HEK293 (cell line): Measurements from ENCODE around the gene NCKAP5.

ENCODE experiments used
- CTCF ChIA-PET: fragments of 350-600 bp; formaldehyde crosslinking; extraction: SDS; loops from one replicate; lab custom pipeline; 2021; ENCODE audit warnings: antibody characterized with exemption; lab: Yijun Ruan, JAX
- POLR2A ChIA-PET: fragments of 300-600 bp; formaldehyde crosslinking; extraction: SDS; loops from one replicate; lab custom pipeline; 2020; ENCODE audit warnings: antibody characterized with exemption, inconsistent platforms; lab: Yijun Ruan, JAX
- H3K27ac ChIP-seq: fragments of 200-500 bp; sonication (Bioruptor generic); 2 replicates; pipeline ENCODE4 v1.5.1; 2014; ENCODE audit warnings: low read depth, low read length, control low read depth, inconsistent platforms; ENCODE audit errors: extremely low read depth
- H3K36me3 ChIP-seq, 2 experiments: fragments of 200-500 bp in 1 of 2; sonication (Bioruptor generic) in 1 of 2; 1 replicate in 1 of 2; 2 replicates in 1 of 2; pipeline ENCODE4 v1.5.1; 2014 to 2017; ENCODE audit warnings: inconsistent platforms in 2 of 2, low read length in 2 of 2; ENCODE audit not compliant: control insufficient read depth in 2 of 2, insufficient read depth in 1 of 2
- H3K4me1 ChIP-seq: fragments of 200-500 bp; sonication (Bioruptor generic); 2 replicates; pipeline ENCODE4 v1.5.1; 2014; ENCODE audit warnings: mild to moderate bottlenecking, low read length, inconsistent platforms; ENCODE audit not compliant: control insufficient read depth, insufficient read depth
- H3K4me3 ChIP-seq: 2 replicates; pipeline ENCODE4 v1.5.1; 2011; ENCODE audit warnings: low read depth, mild to moderate bottlenecking, control low read depth, low read length, moderate library complexity
- H3K9me3 ChIP-seq: fragments of 200-500 bp; sonication (Bioruptor generic); 2 replicates; pipeline ENCODE4 v1.5.1; 2014; ENCODE audit warnings: low read depth, low read length, inconsistent platforms; ENCODE audit not compliant: control insufficient read depth, insufficient read depth
- HOXC10 ChIP-seq: sonication (generic); formaldehyde crosslinking; IDR thresholded peaks from 2 replicates; pipeline ENCODE4 v1.8.1; 2023; ENCODE audit warnings: mild to moderate bottlenecking, missing genetic modification reagents
- KLF8 ChIP-seq: fragments of 450-650 bp; formaldehyde crosslinking; IDR thresholded peaks from 2 replicates; pipeline ENCODE4 v1.5.1; 2016; ENCODE audit warnings: missing biosample characterization, missing genetic modification characterization
- ZBTB21 ChIP-seq: fragments of 450-650 bp; formaldehyde crosslinking; IDR thresholded peaks from 2 replicates; pipeline ENCODE4 v1.5.1; 2017; ENCODE audit warnings: missing biosample characterization, missing genetic modification characterization
- ZBTB49 ChIP-seq: fragments of 450-650 bp; formaldehyde crosslinking; IDR thresholded peaks from 2 replicates; pipeline ENCODE4 v1.5.1; 2016; ENCODE audit warnings: missing biosample characterization, missing genetic modification characterization, low read depth
- ZFP69B ChIP-seq: fragments of 450-650 bp; formaldehyde crosslinking; IDR thresholded peaks from 2 replicates; pipeline ENCODE4 v1.5.1; 2016; ENCODE audit warnings: missing biosample characterization, missing genetic modification characterization
- ZNF157 ChIP-seq: fragments of 450-650 bp; formaldehyde crosslinking; IDR thresholded peaks from 2 replicates; pipeline ENCODE4 v1.5.1; 2016; ENCODE audit warnings: missing biosample characterization, missing genetic modification characterization
- ZNF202 ChIP-seq: fragments of 450-650 bp; formaldehyde crosslinking; IDR thresholded peaks from 2 replicates; pipeline ENCODE4 v1.5.1; 2016; ENCODE audit warnings: missing biosample characterization, missing genetic modification characterization, borderline replicate concordance
- ZNF223 ChIP-seq: fragments of 450-650 bp; formaldehyde crosslinking; IDR thresholded peaks from 2 replicates; pipeline ENCODE4 v1.5.1; 2016; ENCODE audit warnings: missing biosample characterization, missing genetic modification characterization
- ZNF302 ChIP-seq: fragments of 450-650 bp; formaldehyde crosslinking; IDR thresholded peaks from 2 replicates; pipeline ENCODE4 v1.5.1; 2016; ENCODE audit warnings: missing biosample characterization, missing genetic modification characterization, low read depth
- ZNF341 ChIP-seq: fragments of 450-650 bp; formaldehyde crosslinking; IDR thresholded peaks from 2 replicates; pipeline ENCODE4; 2016; ENCODE audit warnings: low read depth, missing biosample characterization, missing genetic modification characterization
- ZNF362 ChIP-seq: fragments of 450-650 bp; formaldehyde crosslinking; IDR thresholded peaks from 2 replicates; pipeline ENCODE4 v1.5.1; 2016; ENCODE audit warnings: missing biosample characterization, missing genetic modification characterization
- ZNF37A ChIP-seq: fragments of 450-650 bp; IDR thresholded peaks from 2 replicates; pipeline ENCODE4 v1.5.1; 2018; ENCODE audit warnings: missing biosample characterization, missing genetic modification characterization
- ZNF518A ChIP-seq: fragments of 450-650 bp; formaldehyde crosslinking; conservative IDR thresholded peaks from 2 replicates; pipeline ENCODE4 v1.5.1; 2016; ENCODE audit warnings: low read depth, missing biosample characterization, missing genetic modification characterization
- ZNF529 ChIP-seq: fragments of 450-650 bp; formaldehyde crosslinking; IDR thresholded peaks from 2 replicates; pipeline ENCODE4 v1.5.1; 2017; ENCODE audit warnings: missing genetic modification characterization, missing biosample characterization; ENCODE audit not compliant: insufficient replicate concordance
- ZNF558 ChIP-seq: fragments of 450-650 bp; formaldehyde crosslinking; IDR thresholded peaks from 2 replicates; pipeline ENCODE4 v1.5.1; 2016; ENCODE audit warnings: missing biosample characterization, missing genetic modification characterization
- ZNF561 ChIP-seq: fragments of 450-650 bp; IDR thresholded peaks from 2 replicates; pipeline ENCODE4 v1.5.1; 2018; ENCODE audit warnings: missing biosample characterization, missing genetic modification characterization, borderline replicate concordance
- ZNF629 ChIP-seq: fragments of 450-650 bp; formaldehyde crosslinking; IDR thresholded peaks from 2 replicates; pipeline ENCODE4 v1.5.1; 2017; ENCODE audit warnings: missing biosample characterization, missing genetic modification characterization
- ZNF645 ChIP-seq: fragments of 450-650 bp; formaldehyde crosslinking; IDR thresholded peaks from 2 replicates; pipeline ENCODE4; 2016; ENCODE audit warnings: missing biosample characterization, missing genetic modification characterization
- ZNF747 ChIP-seq: fragments of 450-650 bp; formaldehyde crosslinking; IDR thresholded peaks from 2 replicates; pipeline ENCODE4 v1.5.1; 2016; ENCODE audit warnings: missing biosample characterization, missing genetic modification characterization

The NCKAP5 gene

GRCh38 chr2:133086176-133086575, 482.1 kb downstream of the NCKAP5 start:
- H3K36me3 ChIP-seq = no peaks in the 10 kb centered on the region
- TF ChIP-seq ZNF529 (no peak), HOXC10 (CRISPR knock-in tag) (no peak), ZNF302 (tag by site-specific recombination) (no peak), ZNF629 (tag by site-specific recombination) (no peak), ZBTB21 (tag by site-specific recombination) (no peak), ZNF223 (tag by site-specific recombination) (no peak), ZNF341 (tag by site-specific recombination) (no peak), ZNF37A (tag by site-specific recombination) (no peak), ZNF558 (no peak), ZBTB49 (tag by site-specific recombination) (no peak), KLF8 (tag by site-specific recombination) (no peak), ZNF518A (tag by site-specific recombination) (no peak), ZNF362 (tag by site-specific recombination) (no peak), ZNF561 (tag by site-specific recombination) (no peak), ZNF747 (tag by site-specific recombination) (no peak), ZNF157 (tag by site-specific recombination) (no peak), ZNF202 (tag by site-specific recombination) (no peak), ZFP69B (no peak), ZNF645 (tag by site-specific recombination) (no peak)
- no peak overlapping the region for H3K27ac ChIP-seq
- CTCF ChIA-PET = no interaction called here
- H3K4me1 ChIP-seq = no peaks in the 10 kb centered on the region
- no peaks in the 10 kb centered on the region for H3K9me3 ChIP-seq
- H3K4me3 ChIP-seq = no peak overlapping the region
- POLR2A ChIA-PET = no interaction called here
